ENCODE measurements around the gene KATNA1. TPM values are rescaled to one million over a fixed set of nuclear protein-coding genes. Genes with fewer than 3 reads are reported as not detected.

The KATNA1 gene
- total and polyA plus RNA-seq, 9 of the 15 experiments (the other 6 are each of a cell fraction or from before 2014, with no cell fraction given) = 22.5 to 76.9 (median 45.0) TPM

DNA sequence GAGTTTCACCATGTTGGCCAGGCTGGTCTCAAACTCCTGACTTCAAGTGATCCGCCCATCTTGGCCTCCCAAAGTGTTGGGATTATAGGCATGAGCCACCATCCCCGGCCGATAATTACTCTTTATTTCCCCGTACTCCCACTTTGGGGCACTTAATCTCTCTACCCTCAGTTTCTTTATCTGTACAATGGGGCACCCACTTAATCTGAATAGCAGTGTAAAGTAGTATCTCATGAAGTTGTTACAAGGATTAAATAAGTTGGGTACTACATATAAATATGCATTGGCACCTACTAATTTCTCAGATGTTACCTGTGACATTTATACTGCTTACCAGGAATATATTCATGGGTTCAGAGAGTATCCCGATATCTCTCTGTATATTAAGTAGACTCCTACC lies 67.2 kb downstream of the KATNA1 start (continued):
- TF ChIP-seq, protein P1, sequence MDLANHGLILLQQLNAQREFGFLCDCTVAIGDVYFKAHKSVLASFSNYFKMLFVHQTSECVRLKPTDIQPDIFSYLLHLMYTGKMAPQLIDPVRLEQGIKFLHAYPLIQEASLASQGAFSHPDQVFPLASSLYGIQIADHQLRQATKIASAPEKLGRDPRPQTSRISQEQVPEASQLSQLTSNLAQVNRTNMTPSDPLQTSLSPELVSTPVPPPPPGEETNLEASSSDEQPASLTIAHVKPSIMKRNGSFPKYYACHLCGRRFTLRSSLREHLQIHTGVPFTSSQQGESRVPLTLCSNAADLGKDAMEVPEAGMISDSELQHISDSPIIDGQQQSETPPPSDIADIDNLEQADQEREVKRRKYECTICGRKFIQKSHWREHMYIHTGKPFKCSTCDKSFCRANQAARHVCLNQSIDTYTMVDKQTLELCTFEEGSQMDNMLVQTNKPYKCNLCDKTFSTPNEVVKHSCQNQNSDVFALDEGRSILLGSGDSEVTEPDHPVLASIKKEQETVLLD (IDR thresholded peaks at IDR 0.05) = no peak
- TF ChIP-seq CHCHD3 (CRISPR knock-in tag; IDR thresholded peaks at IDR 0.05) (no peak), ZNF347 (CRISPR knock-in tag; IDR thresholded peaks at IDR 0.05; ENCODE audit: low read depth) (no peak), POLR2H (tag; IDR thresholded peaks at IDR 0.05; ENCODE audit: low read depth) (no peak), HDGF (IDR thresholded peaks at IDR 0.05) (no peak)

DNA sequence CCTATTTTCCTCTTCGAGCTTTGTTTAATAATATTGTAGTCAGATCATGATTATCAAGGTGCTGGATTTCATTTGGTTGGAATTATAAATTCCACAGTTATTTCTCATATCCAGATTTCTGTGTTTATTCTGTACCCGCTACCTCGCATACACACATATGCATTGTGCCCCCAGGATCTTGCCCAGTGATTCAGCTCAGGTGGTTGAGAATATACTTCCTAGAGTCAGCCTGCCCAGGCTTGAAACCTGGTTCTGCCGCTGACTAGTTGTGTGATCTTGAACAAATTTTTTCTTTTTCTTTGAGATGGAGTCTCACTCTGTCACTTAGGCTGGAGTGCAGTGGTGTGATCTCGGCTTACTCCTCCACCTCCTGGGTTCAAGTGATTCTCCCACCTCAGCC lies 67.6 kb downstream of the KATNA1 start:
- no peaks in the 10 kb centered on the region for H4K20me1 ChIP-seq (replicated peaks; ENCODE audit: control insufficient read depth, insufficient read depth, low read length)
- no peaks in the 10 kb centered on the region for H3K4me1 ChIP-seq (replicated peaks in 1 of 2; ENCODE audit: control insufficient read depth in 2 of 2, insufficient read depth in 2 of 2, low read length in 2 of 2)
- intact Hi-C loops (cut with micrococcal nuclease) = no loop called here
- no peak for DNase-seq (ENCODE audit: extremely low read depth in 1 of 4, low spot score in 3 of 4)
- H3K4me3 ChIP-seq = no peak overlapping the region
- BruUV-seq (replicated peaks) = no TSS peak
- CTCF ChIA-PET (ENCODE audit: low intra/inter-chr PET ratio) = no interaction called here
- no peaks in the 10 kb centered on the region for H3K9me1 ChIP-seq (ENCODE audit: control insufficient read depth, insufficient read depth, low read length)
- no peaks in the 10 kb centered on the region for H3K9me3 ChIP-seq (replicated peaks; ENCODE audit: control insufficient read depth, insufficient read depth, low read depth, low read length)
- ATAC-seq = no peak
- H2AFZ ChIP-seq (ENCODE audit: low read depth, low read length) = no peak overlapping the region
- no peak for TF ChIP-seq ZNF354B (CRISPR knock-in tag; IDR thresholded peaks at IDR 0.05)
- TF ChIP-seq SIRT6 (IDR thresholded peaks at IDR 0.05; ENCODE audit: low read depth, low read length) = no peak
- no peak for TF ChIP-seq ZNF449 (CRISPR knock-in tag; IDR thresholded peaks at IDR 0.05)
- TF ChIP-seq ILK (tag; IDR thresholded peaks at IDR 0.05; ENCODE audit: borderline replicate concordance, low read depth) = no peak
- TF ChIP-seq NCOR1 (IDR thresholded peaks at IDR 0.05) = no peak
- TF ChIP-seq TOE1 (IDR thresholded peaks at IDR 0.05; ENCODE audit: borderline replicate concordance) = no peak
- TF ChIP-seq TOE1 (CRISPR knock-in tag; IDR thresholded peaks at IDR 0.05; ENCODE audit: borderline replicate concordance, low read depth) = no peak
- no peak for TF ChIP-seq E2F4 (CRISPR knock-in tag; IDR thresholded peaks at IDR 0.05; ENCODE audit: low read depth)
- no peak for TF ChIP-seq CSDE1 (IDR thresholded peaks at IDR 0.05)
- TF ChIP-seq ZNF778 (CRISPR knock-in tag; IDR thresholded peaks at IDR 0.05) = no peak
- no peak for FAIRE-seq
- H3K27me3 ChIP-seq (ENCODE audit: control insufficient read depth in 2 of 2, insufficient read depth in 2 of 2, low read length in 2 of 2) = no peaks in the 10 kb centered on the region
- peaks cover 40% of the 10 kb centered on the region; the same call in 2 of the 3 replicates for H3K36me3 ChIP-seq (ENCODE audit: control insufficient read depth, insufficient read depth, low read length)
- no peak overlapping the region for H3K4me2 ChIP-seq (ENCODE audit: insufficient read depth, low read length)
- WGBS (ENCODE audit: insufficient coverage, low coverage, missing lambda C conversion rate) = 95% methylated on average over 5 of the region's 5 CpGs
- no peak overlapping the region for H3K27ac ChIP-seq (ENCODE audit: extremely low read depth, low read depth, low read length)
- POLR2A ChIA-PET = interaction anchor here (1.5 kb wide), 1 partner anchor 15 kb away, joined by 3 read pairs; no protein-coding TSS in a partner anchor
- H3K9ac ChIP-seq (ENCODE audit: insufficient read depth in 1 of 2, low read depth in 2 of 2, low read length in 2 of 2) = no peak overlapping the region
- no peaks in the 10 kb centered on the region for H3K79me2 ChIP-seq (ENCODE audit: control insufficient read depth, insufficient read depth, low read length)
- in situ Hi-C loops (cut with MboI) = no loop called here
